Lower lobe of right lung (tissue), 2 donors: ENCODE results near the gene MPG. TPM values are rescaled to one million over a fixed set of nuclear protein-coding genes. Genes with fewer than 3 reads are reported as not detected.
A peak's percentile ranks its signal among the peaks of the same experiment; 100 is the strongest.
"Not testable (repeated sequence)": the region's sequence is repeated elsewhere in the genome, so short reads cannot be mapped to it uniquely, and the experiment has no call there.

Source experiments
- ATAC-seq, 2 donors: fragments of 200-7000 bp; cut with Tn5 transposase; one replicate each; pipeline ENCODE4 v1.9.1; 2020 to 2022; ENCODE audit warnings: mild to moderate bottlenecking in 2 of 2, moderate library complexity in 2 of 2
- DNase-seq: peaks from one replicate; pipeline ENCODE4 v3.0.0-alpha.2; 2020
- H3K27ac ChIP-seq: fragments of 200-600 bp; one replicate; pipeline ENCODE4 v1.8.0; 2022
- H3K27me3 ChIP-seq: fragments of 200-600 bp; one replicate; pipeline ENCODE4 v1.8.0; 2022; ENCODE audit warnings: low read depth
- H3K36me3 ChIP-seq: fragments of 200-600 bp; one replicate; pipeline ENCODE4 v1.8.0; 2022; ENCODE audit warnings: mild to moderate bottlenecking
- H3K4me1 ChIP-seq: fragments of 200-600 bp; one replicate; pipeline ENCODE4 v1.8.0; 2022
- H3K4me3 ChIP-seq: fragments of 200-600 bp; one replicate; pipeline ENCODE4 v1.8.0; 2022; ENCODE audit warnings: mild to moderate bottlenecking
- H3K9me3 ChIP-seq: fragments of 200-600 bp; one replicate; pipeline ENCODE4 v1.8.0; 2022
- CTCF ChIP-seq: fragments of 200-600 bp; IDR thresholded peaks from one replicate; pipeline ENCODE4 v1.8.0; 2022; ENCODE audit warnings: antibody characterized with exemption, mild to moderate bottlenecking
- intact Hi-C: fragments of 100-400 bp; cut with DNase I; formaldehyde crosslinking; loops from one replicate; pipeline ENCODE4 v1.11.0; 2022
- long read RNA-seq: library from polyadenylated mRNA; unstranded; transcript quantifications from one replicate; pipeline ENCODE4 v2.0.0, GENCODE V29; 2021
- total RNA-seq: library from RNA; stranded (reverse); fragmentation: NEBNext Ultra II Directional; extraction: Animal tissue kit (Norgen Biotek cat#: 25700); gene quantifications from one replicate; pipeline ENCODE4 v1.2.1, GENCODE V29; 2021
- donor health status: DM: no; HTN: yes; CAD: no; lungs with severe emphysema.

The MPG gene
- total RNA-seq = 38.5 TPM
- long read RNA-seq, transcript MPG-202 (4 exons, 1,205 nt) = major isoform, 78 of 104 reads
- long read RNA-seq, partial matches to known transcripts = 12 of 104 reads
- long read RNA-seq, other reads (novel, unspliced or antisense) = 9 of 104 reads

GRCh38 chr16:77807-78443 is at the start of gene MPG:
Gene MPG, plus strand, starts transcription at chr16:78225. Its CDS starts 85 bp downstream, at chr16:78310.
- peaks cover 58% of the 10 kb centered on the region for H3K4me1 ChIP-seq
- H3K36me3 ChIP-seq = peaks cover 21% of the 10 kb centered on the region
- H3K9me3 ChIP-seq = no peaks in the 10 kb centered on the region
- H3K4me3 ChIP-seq = peak within 1 kb of the TSS; percentile 92
- TF ChIP-seq CTCF = no peak
- intact Hi-C loops = no loop called here
- DNase-seq (peak; percentile 88), ATAC-seq (peak; percentile 88 to 91)
- peak within 1 kb of the TSS; percentile 94 for H3K27ac ChIP-seq
- no peaks in the 10 kb centered on the region for H3K27me3 ChIP-seq

GRCh38 chr16:30627-31026 is 47.4 kb upstream of the MPG start:
- DNase-seq, ATAC-seq, H3K4me3 ChIP-seq, intact Hi-C loops, H3K27ac ChIP-seq, H3K36me3 ChIP-seq, H3K9me3 ChIP-seq, H3K4me1 ChIP-seq, H3K27me3 ChIP-seq: not testable (repeated sequence)

GRCh38 chr16:33154-33876 is 44.7 kb upstream of the MPG start:
- H3K36me3 ChIP-seq = not testable (repeated sequence)

DNA sequence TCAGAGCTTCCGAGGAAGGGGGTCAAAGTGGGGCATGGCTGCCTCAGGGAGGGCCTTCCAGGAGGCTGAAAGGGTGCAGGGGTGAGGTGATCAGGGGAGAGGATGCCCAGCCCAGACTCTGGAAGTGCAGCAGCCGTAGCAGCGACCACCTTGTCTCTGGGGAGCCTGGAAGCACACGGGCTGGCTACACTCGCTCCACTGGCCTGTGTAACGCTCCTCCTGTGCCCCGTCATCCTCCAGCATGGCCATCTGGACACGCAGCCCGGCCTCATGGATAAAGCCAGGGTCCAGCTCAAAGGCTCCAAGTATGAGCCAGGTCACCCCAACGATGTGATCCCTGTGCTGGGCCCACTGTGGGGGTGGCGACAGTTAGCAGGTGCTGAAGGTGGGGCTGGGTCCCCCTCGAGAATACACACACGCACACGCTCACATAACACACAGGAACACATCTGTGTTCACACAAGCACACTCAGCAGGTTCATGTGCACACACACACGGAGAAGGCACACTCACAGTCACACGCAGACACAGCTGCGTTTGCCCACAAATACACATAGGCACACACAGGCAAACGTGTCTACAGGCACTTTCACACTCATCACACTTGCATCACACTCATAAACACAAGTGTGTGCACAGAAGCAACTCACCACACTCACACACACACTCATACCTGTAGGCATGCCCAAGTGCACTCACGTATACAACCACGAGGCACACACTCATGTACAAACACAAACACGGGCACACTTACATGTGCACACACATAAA is 44.0 kb upstream of the MPG start:
- intact Hi-C loops = no loop called here
- TF ChIP-seq CTCF = no peak
- H3K36me3 ChIP-seq = no peaks in the 10 kb centered on the region

More at GRCh38 chr16:33154-33876, 44.7 kb upstream of the MPG start:
- peak; percentile 25 for DNase-seq
- ATAC-seq, H3K4me1 ChIP-seq, H3K4me3 ChIP-seq, H3K9me3 ChIP-seq, H3K27me3 ChIP-seq, H3K27ac ChIP-seq, intact Hi-C loops: not testable (repeated sequence)

DNA sequence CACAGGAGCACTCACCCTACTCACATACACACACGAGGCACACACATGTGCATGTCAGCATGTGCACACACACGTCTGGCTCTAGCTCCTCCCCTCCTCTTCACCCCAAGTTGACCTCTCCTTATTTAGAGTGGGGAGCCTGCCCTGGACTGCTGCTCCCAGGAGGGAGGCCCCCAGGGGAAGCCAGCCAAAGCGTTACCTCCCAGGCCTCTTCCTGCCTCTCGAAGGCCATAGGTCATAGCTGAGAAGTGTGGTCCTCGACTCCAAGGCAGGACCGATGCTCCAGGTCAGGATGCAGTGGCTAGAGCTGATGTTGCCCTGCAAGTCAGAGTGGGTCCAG is 43.4 kb upstream of the MPG start:
- Histone ChIP-seq H3K9me3 (no peaks in the 10 kb centered on the region), H3K27me3 (no peaks in the 10 kb centered on the region), H3K4me1 (peaks cover 16% of the 10 kb centered on the region), H3K4me3 (peak overlapping the region; percentile 18), H3K27ac (peak overlapping the region; percentile 62), H3K36me3 (no peaks in the 10 kb centered on the region)
- DNase-seq (peak; percentile 38), ATAC-seq (peak in 1 of 2 donors; percentile 6)
- intact Hi-C loops = no loop called here
- no peak for TF ChIP-seq CTCF

More for the DNA sequence above, 44.0 kb upstream of the MPG start:
- no peak for ATAC-seq
- Histone ChIP-seq H3K27ac (peak overlapping the region; percentile 62), H3K4me3 (peak overlapping the region; percentile 18), H3K4me1 (peaks cover 14% of the 10 kb centered on the region), H3K27me3 (no peaks in the 10 kb centered on the region), H3K9me3 (no peaks in the 10 kb centered on the region)
- DNase-seq = peak; percentile 25

DNA sequence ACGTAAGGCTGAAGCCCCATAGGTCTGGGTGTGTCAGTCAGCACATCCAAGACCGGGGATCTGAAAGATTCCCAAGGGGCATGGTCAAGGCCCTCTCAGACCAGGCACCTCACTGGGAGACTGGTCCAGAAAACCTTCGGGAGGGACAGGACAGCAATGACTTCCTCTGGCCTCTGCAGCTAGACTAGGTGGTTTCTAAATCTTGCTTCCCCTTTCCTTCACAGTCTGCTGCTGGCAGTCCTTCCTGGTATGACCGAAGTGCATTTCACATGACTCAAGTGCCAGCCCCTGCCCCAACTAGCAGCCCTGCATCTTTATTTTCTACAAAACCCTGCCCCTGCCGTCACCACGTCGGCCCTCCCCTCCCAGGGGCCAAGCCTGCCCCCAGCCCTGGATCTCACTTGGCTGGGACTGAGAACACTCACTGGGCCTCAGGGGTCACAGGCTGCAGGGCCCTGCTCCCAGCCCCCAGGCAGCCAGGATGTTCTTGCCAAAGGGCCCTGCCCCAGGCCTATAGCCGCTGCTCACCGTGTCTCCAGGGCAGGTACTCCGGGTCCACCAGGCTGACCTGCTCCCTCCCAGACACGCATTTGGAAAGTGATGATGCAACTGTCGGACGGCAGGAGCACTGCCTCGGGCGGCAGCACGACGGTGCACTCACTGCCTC is 42.9 kb upstream of the MPG start:
- no peaks in the 10 kb centered on the region for H3K27me3 ChIP-seq
- intact Hi-C loops = no loop called here
- H3K27ac ChIP-seq = peak overlapping the region; percentile 62
- no peak for TF ChIP-seq CTCF
- H3K9me3 ChIP-seq = no peaks in the 10 kb centered on the region
- ATAC-seq (peak; percentile 56 to 70), DNase-seq (peak; percentile 63)
- H3K4me3 ChIP-seq = peak overlapping the region; percentile 18
- H3K36me3 ChIP-seq = no peaks in the 10 kb centered on the region
- peaks cover 16% of the 10 kb centered on the region for H3K4me1 ChIP-seq
